ENCODE data around the gene C16orf95.

C16orf95 gene

DNA sequence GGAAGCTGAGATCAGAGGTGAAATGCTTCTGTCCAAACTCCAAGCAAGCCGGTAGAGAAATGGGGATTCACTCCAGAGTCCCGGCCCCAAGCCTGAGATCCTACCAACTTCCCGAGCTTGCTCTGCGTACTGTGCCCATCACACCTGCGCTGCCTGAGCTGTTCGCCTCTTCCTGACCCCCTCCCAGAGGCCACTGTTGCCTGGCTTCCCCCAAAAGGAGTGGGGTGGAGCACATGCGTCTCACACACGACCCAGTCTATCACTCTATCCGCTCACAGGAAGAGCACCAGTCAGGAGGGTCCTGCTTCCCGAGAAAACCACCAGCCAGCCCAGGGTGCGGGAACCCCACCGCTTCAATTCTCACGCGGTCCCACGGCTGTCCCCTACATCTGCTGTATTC is 13.5 kb upstream of the C16orf95 start:
- no peak for DNase-seq

DNA sequence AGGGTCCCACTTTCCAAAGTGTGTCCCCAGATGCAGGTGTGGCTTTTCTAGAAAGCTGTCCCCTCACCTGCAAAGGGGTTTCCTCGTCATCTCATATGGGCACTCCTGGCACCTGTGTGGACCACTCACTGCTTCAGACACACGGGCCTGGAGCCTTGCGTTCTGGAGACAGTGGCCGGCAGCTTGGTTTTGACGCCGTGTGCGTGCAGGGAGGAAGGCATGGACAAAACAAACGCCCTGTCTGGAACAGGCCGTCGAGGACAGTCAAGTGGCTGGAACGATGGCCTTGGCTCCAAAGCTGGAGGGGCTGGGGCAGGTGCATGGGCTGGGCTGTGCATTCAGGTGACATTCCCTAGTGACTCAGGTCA is 13.0 kb upstream of the C16orf95 start:
- no peak for DNase-seq

DNA sequence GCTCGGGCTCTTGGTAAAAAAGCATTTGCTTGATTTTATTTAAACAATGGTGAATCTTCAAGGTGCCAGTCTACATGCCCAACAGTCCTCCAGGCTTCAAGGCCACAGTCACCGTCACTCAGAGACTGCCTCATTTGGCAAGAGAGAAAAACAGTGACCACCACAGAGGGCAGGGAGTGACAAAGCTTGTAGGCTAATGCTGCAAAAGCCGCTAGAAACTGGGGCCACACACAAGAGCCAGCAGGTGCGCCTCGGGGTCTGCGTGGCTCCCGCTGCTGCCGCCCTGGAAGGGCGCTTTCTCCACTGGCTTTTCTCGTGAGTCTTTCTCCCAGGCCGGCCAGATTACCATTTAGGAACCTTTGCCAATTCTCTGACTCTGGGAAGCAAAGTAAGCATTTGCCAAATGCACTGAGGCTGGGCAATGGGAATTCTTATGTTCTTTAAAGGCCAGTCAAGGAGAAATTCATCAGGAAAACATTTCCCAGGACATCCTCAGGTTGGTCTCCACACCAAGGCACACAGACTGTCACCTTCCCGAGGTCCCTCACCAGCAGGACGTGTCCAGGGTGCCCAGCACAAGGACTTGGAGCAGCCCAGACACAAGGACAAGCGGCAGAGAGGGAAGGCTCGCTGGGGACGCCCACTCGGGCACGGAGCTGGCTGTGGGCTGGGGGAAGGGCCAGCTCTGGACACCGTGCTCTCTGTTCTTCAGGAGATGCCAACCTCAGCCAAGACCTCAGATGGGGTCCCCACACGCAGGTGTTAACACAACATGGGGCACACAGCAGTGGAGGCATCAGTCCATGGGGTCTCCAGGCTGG is 12.5 kb upstream of the C16orf95 start:
- DNase-seq = no peak

DNA sequence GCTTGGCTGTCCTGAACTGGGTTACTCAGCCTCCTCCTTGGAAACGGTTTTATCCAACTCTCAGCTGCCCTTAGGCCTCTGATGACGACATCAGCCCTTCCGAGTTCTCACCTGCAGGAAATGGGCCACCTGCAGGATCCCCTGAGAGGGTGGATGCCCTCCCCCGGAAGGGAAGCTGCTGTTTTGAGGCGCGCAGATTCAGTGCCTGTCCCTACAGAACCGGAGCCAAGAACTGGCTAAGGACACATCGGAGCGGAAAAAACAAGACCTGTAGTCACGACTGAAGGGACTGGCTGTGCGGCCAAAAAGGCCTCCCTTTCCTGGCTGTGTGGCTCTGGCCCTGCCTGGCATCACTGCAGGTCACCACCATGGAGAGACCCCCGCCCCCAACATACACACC is 11.7 kb upstream of the C16orf95 start:
- no peak for DNase-seq

DNA sequence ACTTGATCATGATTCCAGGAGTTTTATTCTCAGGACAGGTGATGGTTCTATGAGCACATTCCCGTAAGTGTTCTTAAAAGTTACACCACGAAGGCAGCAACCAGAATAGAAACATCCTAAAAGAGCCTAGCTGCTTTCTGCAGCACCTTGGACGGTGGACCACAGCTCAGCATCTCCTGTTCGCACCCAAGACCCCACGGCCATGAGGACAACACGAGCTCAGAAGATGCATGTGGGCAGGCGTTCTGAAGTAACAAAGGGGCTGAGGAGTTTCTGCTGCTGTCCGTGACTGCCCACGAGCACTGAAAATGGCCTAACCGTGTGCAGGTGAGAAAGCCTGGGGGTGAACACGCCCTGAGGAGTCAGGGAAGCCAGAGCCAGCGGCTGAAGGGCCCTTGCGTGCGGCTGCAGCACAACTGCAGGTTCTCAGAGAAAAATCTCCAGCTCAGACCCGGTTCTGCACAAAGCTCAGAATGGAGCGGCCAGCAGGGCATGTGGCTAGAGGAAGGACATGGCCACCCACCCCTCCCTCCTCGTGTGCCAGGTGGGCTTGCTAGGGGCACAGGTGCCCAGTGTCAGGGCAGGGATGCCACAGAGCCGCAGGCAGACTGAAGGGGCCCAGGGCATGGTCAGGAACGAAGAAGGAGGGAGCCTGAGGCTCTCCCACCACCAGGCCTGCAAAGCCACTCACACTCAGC is 10.8 kb upstream of the C16orf95 start:
- DNase-seq = no peak

DNA sequence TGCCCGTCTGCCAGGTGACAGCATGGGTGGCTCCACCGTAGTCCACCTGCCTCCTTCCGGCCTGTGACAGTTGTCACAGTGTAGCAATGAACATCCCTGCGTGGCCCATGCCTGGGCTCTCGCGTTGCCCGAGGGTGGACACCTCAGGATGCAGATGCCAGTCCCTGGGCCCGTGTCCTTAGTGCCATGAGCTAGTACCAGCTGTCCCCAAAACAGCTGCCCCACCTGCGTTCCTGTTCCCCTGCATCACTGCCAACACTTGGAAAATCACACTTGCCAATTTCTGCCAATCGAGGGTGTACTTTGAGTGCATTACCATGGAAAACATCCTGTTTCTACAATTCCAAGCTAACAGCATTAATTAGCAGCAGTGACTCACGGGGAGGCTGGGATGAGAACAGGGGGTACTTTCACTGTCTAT is 9.0 kb upstream of the C16orf95 start:
- DNase-seq = no peak

DNA sequence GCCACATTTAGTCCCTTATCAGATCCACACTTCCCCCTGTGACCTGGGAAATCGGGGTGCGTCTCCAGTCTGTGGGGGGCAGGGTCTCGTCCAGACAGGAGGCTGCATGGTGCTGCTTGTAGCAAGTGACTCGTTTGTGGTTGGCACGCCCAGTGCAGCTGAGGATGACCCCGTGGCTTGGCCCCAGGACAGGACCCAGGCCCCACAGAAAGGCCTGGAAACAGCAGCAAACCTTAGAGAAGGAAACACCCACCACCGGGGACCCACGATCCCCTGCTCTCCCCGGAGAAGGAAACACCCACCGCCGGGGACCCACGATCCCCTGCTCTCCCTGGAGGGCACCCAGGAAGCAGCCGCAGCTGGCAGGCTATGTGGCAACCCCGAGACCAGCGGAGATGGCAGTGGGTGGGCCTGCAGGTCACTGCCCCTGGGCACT is 8.2 kb upstream of the C16orf95 start:
- no peak for DNase-seq

DNA sequence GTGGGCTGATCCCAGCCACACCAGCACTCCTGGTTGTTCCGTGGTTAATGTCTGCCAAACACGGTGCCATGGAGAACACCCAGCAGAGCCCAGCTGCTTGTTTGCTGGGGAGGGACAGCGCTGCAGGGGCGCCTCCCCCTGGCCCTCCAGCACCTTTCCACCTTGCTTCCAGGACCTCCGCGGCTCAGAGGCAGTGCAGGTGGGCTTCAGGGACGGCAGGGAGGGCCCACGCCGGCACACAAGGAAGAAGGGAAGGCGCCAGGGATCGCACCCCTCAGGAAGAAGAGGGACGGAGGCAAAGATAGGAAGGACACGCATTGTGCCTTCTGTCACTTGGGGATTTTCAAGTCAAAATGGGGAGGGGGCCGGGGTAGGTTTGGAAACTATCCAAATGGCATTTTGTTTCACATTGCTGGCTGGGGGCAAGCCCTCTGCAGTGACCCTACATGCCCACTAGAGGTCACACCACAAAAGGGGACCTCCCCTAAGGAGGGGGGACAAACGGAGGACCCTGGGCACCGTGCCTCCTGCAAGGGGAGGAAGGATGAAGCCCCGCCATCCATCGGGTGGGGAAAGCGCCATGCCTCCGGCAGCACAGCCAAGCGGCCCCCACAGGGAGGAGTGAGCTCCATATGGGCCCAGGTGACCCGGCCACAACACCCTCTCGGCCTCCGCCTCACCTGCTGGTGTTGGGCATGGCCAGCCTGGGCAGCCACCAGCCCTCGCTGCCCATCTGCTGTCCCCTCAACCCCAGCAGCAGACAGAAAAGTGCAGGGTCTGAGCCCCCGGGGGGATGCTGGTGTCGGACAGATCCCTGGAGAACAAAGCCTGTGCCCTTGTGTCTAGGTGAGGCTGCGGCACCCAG is 7.5 kb upstream of the C16orf95 start:
- DNase-seq = peak; percentile 44

DNA sequence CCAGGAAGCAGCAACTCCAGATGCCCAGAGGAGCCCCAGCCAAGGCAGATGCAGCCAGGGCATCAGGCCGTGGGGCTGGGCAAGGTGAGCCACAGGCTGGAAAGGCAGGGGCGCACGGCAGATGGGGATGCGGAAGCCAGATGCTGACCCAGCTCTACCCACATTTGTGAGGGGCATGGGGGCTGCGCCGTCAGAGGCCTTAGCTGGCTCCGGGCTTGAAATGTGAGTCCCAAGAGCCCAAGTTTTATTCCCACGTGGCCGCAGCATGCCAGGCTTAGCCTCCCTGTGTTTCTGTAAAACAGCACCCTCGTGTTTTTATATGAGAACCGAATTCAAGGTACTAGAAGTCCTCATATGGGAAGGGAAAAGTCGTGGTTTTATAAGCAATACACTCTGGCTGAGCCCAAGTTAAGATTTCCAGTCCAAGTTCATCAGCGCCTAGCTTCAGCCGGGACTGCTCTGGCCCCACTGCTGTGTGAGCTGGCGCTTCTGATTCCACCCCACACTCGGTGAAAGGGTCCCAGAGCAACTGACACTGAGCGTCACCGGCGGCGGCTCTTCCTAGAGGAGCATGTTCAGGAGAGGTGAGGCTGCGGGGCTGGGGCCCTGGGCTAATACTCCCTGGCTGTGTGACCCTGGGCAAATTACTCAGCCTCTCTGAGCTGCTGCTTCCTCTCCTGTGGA is 6.7 kb upstream of the C16orf95 start:
- DNase-seq = no peak

DNA sequence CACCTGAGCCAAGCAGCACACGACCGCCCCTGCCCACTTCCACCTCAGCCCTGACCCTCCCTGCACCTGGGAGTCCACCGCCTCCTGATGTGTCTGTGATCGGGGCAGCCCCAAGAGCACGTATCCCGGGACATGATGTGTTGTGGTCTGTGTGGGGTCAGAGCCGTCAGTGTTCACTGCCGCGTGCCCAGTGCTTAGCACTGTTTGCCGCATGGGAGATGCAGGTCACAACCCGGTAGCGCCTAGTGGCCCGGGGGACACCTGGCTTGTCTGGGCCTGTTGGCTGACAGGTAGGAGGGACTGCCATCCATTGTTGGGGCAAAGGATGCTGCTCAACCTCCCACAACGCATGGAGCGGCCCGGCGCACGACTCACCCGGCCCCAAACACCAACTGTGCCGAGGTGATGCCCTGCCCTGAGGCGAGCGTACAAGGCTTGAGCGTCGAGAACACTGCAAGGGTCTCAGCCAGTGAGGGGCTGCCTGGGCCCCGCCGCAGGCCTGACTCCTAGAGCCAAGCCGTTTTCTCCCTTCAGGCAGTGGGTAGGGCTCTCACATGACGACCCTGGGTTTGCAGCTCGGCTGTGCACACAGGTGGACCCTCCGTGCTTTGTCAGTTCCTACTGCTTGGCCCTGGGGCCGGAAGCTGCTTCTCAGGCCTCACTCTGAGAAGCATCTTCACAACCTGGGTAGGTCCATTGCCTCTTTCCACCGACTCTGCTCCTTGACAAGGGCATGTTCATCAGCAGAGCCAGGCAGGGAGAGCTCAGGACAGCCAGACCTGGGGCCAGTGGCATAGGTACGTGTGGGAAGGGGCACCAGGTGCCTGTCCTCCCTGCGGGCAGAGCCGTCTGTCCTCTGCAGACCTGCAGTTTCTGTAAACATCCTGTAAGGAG is 5.9 kb upstream of the C16orf95 start:
- no peak for DNase-seq

DNA sequence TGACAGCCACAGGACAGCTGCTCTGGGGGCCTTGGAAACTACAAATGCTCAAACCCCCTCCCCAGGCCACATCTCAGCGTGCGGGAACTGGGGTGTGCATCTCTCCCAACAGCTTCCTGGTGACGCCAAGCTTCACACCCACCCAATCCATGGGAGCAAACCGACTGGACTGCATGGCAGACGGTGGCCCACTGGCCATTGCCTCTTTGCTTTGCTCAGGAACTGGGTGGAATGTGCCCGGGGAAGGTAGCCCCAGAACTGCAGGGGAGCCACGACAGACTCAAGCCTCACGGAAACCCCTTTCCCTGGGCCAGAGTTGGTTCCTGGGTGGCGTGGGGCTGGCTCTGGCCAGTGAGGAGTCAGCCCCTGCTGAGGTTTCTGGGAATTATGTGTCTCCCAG is 5.2 kb upstream of the C16orf95 start:
- no peak for DNase-seq

DNA sequence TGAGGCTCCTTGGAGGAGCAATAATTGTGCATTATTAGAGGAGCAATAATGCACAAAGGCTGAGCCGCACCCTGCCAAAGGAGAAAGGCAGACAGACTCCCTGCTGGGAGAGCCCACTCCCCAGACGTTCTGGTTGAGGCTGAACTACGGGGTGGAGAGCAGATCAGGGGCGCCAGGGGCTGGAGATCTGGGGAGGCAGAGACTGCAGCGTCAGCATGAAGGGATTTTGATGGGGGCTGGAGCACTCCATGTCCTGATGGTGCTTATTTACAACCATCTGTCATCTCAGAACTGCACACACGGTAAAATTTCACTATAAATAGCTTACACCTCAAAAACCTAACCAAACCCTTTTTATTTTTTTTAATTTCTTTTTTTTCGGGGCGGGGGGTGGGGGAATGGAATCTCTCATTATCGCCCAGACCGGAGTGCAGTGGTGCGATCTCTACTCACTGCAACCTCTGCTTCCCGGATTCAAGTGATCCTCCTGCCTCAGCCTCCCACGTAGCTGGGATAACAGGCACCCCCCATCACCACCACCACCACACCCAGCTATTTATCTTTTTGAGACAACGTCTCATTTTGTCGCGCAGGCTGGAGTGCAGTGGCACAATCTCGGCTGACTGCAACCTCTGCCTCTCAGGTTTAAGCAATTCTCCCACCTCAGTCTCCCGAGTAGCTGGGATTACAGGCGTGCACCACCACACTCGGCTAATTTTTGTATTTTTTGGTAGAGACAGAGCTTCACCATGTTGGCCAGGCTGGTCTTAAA is 4.3 kb upstream of the C16orf95 start:
- DNase-seq = no peak

DNA sequence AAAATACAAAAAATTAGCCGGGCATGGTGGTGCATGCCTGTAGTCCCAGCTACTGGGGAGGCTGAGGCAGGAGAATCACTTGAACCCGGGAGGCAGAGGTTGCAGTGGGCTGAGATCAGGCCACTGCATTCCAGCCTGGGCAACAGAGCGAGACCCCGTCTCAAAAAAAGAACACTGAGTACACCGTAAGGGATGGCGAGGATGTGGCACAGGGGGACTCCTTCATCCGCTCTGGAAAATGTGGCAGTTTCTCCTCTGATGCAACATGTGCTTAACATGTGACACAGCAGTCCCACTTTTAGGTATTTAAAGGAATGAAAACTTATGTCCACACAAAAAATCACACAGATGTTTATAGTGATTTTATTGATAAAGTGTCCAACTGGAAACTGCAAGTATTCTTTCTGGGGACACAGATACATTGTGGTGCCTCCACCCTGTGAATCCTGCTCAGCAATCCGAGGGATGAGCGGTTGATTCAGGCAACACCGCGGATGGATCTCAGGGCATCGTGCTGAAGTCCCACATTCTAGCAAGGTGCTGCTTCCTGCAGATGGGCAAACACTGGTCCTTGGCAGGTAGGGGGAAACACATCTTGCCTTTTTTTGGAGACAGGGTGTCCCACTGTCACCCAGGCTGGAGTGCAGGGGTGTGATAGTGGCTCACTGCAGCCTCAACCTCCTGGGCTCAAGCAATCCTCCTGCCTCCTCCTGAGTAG is 3.5 kb upstream of the C16orf95 start:
- no peak for DNase-seq

DNA sequence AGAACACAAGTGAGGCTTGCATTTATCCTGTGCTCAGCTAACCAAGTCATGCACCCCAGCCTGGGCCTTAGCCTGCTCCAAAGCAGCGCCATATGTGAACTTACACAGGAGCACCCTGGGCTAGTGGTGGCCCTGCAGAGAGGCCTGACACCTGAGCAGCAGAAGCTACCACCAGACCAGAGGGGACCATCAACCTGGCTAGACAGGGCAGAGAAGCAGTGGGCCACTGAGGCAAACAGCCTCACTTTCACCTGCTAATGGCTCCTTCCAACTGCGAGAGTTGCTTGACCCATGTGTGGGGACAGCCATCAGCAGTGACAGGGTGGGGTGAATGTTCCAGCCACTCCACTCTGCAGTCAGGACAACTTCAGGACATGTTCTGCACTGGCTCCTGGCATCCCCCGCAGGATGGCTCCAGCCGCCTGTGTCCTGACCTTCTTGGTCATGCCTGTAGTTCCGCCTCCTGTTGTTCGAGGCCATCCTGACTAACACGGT is 2.9 kb upstream of the C16orf95 start:
- DNase-seq = no peak

DNA sequence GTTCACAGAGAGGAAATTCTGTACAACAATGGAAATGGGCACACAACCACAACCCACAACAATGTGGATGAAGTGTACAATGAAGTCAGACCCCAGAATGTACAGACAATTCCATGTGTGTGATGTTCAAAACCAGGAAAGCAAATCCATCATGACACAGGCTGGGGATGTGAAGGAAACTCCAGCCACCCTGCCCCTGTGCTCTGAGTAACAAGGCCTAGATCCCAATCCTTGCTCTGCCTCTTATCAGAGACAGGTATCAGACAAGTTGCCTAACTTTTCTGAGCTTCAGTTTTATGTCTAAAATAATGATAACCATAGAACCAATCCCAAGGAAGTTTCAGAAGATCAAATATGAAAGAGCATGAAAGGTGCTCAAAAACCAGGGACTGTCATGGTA is 1.8 kb upstream of the C16orf95 start:
- DNase-seq = no peak

DNA sequence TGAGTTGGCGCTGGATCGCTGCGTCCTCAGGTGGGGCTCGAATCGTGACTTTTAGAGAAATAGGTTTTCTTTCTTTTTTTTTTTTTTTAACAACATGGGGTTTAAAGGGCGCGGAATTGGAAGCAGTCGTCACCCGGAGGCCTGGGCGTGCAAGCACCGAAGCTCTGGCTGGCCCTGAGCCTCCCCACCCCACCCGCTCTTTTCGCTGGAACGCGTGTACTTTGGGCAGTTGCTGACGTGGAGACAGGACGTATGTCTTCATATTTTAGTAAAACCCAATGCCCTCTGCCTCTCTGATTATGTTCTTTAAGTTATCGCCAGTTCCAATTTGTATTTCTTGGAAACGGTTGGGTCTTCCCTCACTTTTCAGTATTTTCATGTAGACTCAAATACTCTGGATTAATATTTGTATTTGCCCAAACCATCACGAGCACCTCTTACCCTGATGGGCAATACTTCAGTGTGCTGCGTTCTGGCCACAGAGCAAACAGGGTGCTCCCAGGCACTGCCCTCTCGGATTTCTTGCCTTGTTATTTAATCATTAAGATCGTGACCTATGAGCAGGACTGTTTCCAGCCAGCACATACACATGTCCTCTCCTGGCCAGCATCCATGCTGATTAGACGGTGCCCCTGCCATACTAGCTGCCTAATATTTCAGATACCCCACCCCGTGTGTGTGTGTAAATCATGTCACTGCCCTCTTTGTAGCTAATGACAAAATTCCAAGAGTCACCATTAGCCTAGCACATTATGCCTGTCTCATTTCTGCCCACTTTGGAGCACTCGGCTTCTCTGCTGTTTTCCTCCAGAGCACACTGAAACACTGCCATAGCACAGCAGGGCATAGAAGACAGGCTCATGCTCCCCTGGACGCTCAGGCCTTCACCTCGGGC is 805 bp upstream of the C16orf95 start:
- peak; percentile 51 for DNase-seq

DNA sequence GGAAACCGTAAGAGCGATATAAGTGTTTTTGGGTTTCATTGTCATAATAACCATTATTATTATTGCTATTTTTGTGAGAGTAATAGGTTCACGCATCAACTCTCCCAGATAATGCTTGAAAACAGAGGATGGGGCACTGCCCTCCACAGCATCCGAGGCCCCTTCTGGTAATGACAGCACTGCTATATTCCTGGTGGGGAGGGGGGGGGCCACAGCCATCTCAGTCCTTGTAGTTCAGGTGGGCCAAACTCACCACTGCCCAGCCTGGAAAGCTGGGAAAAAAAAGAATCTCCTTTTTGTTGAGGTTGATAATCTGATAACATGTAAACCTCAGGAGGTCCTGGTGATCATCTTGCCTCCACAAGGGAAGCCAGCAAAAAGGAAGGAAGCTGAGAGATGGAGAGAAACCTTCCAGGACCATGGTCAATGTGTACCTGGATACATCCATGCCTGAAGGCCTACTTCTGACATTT is 706 bp downstream of the C16orf95 start:
- no peak for DNase-seq

DNA sequence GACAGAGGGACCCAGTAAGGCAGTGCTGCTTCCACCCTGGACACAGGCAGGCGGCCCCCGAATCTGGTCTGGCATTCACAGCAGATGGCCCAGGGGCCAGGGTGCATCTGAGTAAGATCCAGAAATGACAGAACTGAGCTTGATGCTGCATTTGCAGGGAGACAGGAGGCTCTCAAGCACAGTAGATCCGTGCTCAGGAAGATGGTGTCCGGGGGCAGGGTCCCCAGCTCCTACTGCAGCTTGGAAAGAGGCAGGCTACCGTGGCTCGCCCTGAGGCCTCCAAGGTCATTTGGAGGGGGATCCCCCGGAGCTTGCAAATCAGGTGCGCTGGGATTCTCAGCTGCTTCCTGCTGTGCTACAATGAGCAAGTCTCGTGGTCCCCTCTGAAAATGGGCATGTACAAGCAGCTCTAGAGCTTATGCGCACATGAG is 2.2 kb downstream of the C16orf95 start:
- DNase-seq = no peak

DNA sequence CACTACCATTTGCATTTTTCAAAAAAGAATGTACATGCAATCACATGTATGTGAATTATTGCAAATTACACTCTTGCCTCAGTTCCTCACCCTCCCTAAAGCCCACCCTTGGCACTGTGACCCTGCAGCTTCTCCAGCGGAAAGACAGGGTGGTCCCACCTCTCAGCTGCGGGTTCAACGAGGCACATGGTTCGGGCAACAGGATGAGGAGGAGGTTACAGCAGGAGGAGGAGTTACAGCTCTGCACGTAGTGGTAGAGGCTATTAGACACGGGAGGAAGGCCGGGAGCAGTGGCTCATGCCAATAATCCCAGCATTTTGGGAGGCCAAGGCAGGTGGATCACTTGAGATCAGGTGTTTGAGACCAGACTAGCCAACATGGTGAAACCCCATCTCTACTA is 5.2 kb downstream of the C16orf95 start:
- DNase-seq = no peak

Data from stimulated activated CD4-positive, alpha-beta T cell treated with anti-CD3 and anti-CD28 coated beads, Interleukin-4, amount 100 ng/mL, for 24 hours (primary cell).